H1 (cell line): Measurements from ENCODE around the gene MAGEA8. TPM values are rescaled to one million over a fixed set of nuclear protein-coding genes. Genes with fewer than 3 reads are reported as not detected.

Source experiments
- CTCF ChIA-PET: fragments of 300-600 bp; sonication (Branson Sonifier 250); formaldehyde crosslinking; loops from one replicate; lab custom pipeline; 2021; ENCODE audit not compliant: partially characterized antibody; lab: Charles Lee
- POLR2A ChIA-PET: fragments of 300-600 bp; sonication (Branson Sonifier 250); formaldehyde crosslinking; loops from one replicate; lab custom pipeline; 2021; ENCODE audit warnings: inconsistent platforms; ENCODE audit not compliant: partially characterized antibody; lab: Charles Lee
- DNase-seq, 2 experiments: peaks; one replicate each; pipeline versions ENCODE4 v3.0.0 to v3.0.0-alpha.2; 2010 to 2022; ENCODE audit warnings: low spot score in 2 of 2, low read depth in 1 of 2, mixed read lengths in 1 of 2
- FAIRE-seq: peaks from 2 replicates; lab custom pipeline; 2011; peaks lifted over from hg19 to GRCh38; lab: Jason Lieb, UNC
- H2AFZ ChIP-seq: 2 replicates; pipeline ENCODE4 v1.8.1; 2012; ENCODE audit warnings: low read length, inconsistent platforms
- H2AK5ac ChIP-seq: 2 replicates; pipeline ENCODE4 v1.6.1; 2013; ENCODE audit warnings: low read depth, low read length
- H2BK120ac ChIP-seq: replicated peaks from 2 replicates; pipeline ENCODE3; 2013; ENCODE audit warnings: low read depth, low read length, inconsistent platforms
- H2BK12ac ChIP-seq: 2 replicates; pipeline ENCODE4 v1.6.1; 2013; ENCODE audit warnings: low read depth, low read length
- H2BK15ac ChIP-seq: 2 replicates; pipeline ENCODE4 v1.6.1; 2013; ENCODE audit warnings: low read length
- H2BK20ac ChIP-seq: 2 replicates; pipeline ENCODE4 v1.6.1; 2013; ENCODE audit warnings: low read length
- H2BK5ac ChIP-seq: 2 replicates; pipeline ENCODE4 v1.6.1; 2013; ENCODE audit warnings: low read depth, low read length
- H3K14ac ChIP-seq: 2 replicates; pipeline ENCODE4 v1.6.1; 2013; ENCODE audit warnings: inconsistent platforms; ENCODE audit not compliant: insufficient read length
- H3K18ac ChIP-seq: 2 replicates; pipeline ENCODE4 v1.6.1; 2013; ENCODE audit warnings: low read length; ENCODE audit errors: extremely low read depth
- H3K23ac ChIP-seq: 2 replicates; pipeline ENCODE4 v1.6.1; 2013; ENCODE audit warnings: inconsistent platforms; ENCODE audit not compliant: insufficient read length
- H3K23me2 ChIP-seq: 2 replicates; pipeline ENCODE4 v1.6.1; 2013; ENCODE audit warnings: low read depth, low read length
- H3K27ac ChIP-seq: 2 replicates; pipeline ENCODE4 v1.6.1; 2011; ENCODE audit warnings: low read depth, low read length, inconsistent platforms
- H3K27me3 ChIP-seq, 4 experiments: replicated peaks in 1 of 4; 1 replicate in 1 of 4; 2 replicates in 3 of 4; pipeline versions ENCODE4 v1.6.1 to v1.8.1; 2011 to 2013; ENCODE audit warnings: low read length in 3 of 4, mild to moderate bottlenecking in 3 of 4, inconsistent platforms in 2 of 4, mixed read lengths in 2 of 4, moderate library complexity in 1 of 4; ENCODE audit not compliant: control insufficient read depth in 3 of 4, insufficient read depth in 3 of 4; ENCODE audit errors: extremely low read depth in 1 of 4
- H3K36me3 ChIP-seq, 4 experiments: 2 replicates each; pipeline versions ENCODE4 v1.6.1 to v1.8.1; 2011 to 2013; ENCODE audit warnings: mild to moderate bottlenecking in 4 of 4, low read length in 3 of 4, moderate library complexity in 2 of 4, control low read depth in 1 of 4, inconsistent platforms in 1 of 4; ENCODE audit not compliant: insufficient read depth in 4 of 4, control insufficient read depth in 2 of 4
- H3K4ac ChIP-seq: replicated peaks from 2 replicates; pipeline ENCODE3; 2013; ENCODE audit warnings: low read length, low read depth, mixed read lengths, inconsistent platforms; ENCODE audit not compliant: insufficient read length
- H3K4me1 ChIP-seq, 4 experiments: replicated peaks in 1 of 4; 1 replicate in 1 of 4; 2 replicates in 3 of 4; pipeline versions ENCODE4 v1.6.1 to v1.8.1; 2011 to 2013; ENCODE audit warnings: low read length in 3 of 4, inconsistent platforms in 2 of 4, mixed read lengths in 1 of 4; ENCODE audit not compliant: insufficient read depth in 4 of 4, control insufficient read depth in 3 of 4
- H3K4me2 ChIP-seq, 2 experiments: 2 replicates each; pipeline versions ENCODE4 v1.6.1 to v1.8.1; 2011 to 2013; ENCODE audit warnings: low read depth in 2 of 2, low read length in 2 of 2, control low read depth in 1 of 2, inconsistent platforms in 1 of 2, mild to moderate bottlenecking in 1 of 2; ENCODE audit not compliant: insufficient read depth in 1 of 2
- H3K4me3 ChIP-seq, 4 experiments: fragments of 200-600, 300-600 bp in 1 of 4; sonication (generic), shearing (Covaris generic), sonication (Bioruptor Twin) in 1 of 4; 2 replicates each; pipeline versions ENCODE4 v1.5.1 to v1.8.1; 2011 to 2016; ENCODE audit warnings: low read length in 4 of 4, low read depth in 3 of 4, control low read depth in 2 of 4, inconsistent platforms in 2 of 4, mild to moderate bottlenecking in 2 of 4, mixed read lengths in 1 of 4, moderate library complexity in 1 of 4; ENCODE audit not compliant: insufficient read depth in 2 of 4; ENCODE audit errors: extremely low read depth in 1 of 4
- H3K56ac ChIP-seq: replicated peaks from 2 replicates; pipeline ENCODE3; 2013; ENCODE audit warnings: low read depth, mild to moderate bottlenecking, mixed read lengths, low read length, inconsistent platforms; ENCODE audit not compliant: insufficient read length
- H3K79me1 ChIP-seq: 2 replicates; pipeline ENCODE4 v1.6.1; 2013; ENCODE audit warnings: low read depth, low read length, control low read depth
- H3K79me2 ChIP-seq, 2 experiments: 2 replicates each; pipeline versions ENCODE4 v1.6.1 to v1.8.1; 2012 to 2013; ENCODE audit warnings: low read length in 2 of 2, mild to moderate bottlenecking in 2 of 2, inconsistent platforms in 1 of 2; ENCODE audit not compliant: insufficient read depth in 2 of 2, control insufficient read depth in 1 of 2
- H3K9ac ChIP-seq, 4 experiments: replicated peaks in 1 of 4; 1 replicate in 1 of 4; 2 replicates in 3 of 4; pipeline versions ENCODE4 v1.6.1 to v1.8.1; 2011 to 2013; ENCODE audit warnings: low read depth in 3 of 4, low read length in 3 of 4, control low read depth in 2 of 4, mild to moderate bottlenecking in 2 of 4, moderate library complexity in 2 of 4, inconsistent platforms in 1 of 4; ENCODE audit errors: extremely low read depth in 1 of 4
- H3K9me3 ChIP-seq, 2 experiments: 2 replicates each; pipeline versions ENCODE4 v1.6.1 to v1.8.1; 2012 to 2013; ENCODE audit warnings: mild to moderate bottlenecking in 2 of 2, moderate library complexity in 2 of 2, control low read depth in 1 of 2, inconsistent platforms in 1 of 2, low read depth in 1 of 2, low read length in 1 of 2, mixed read lengths in 1 of 2; ENCODE audit not compliant: insufficient read depth in 2 of 2
- H4K20me1 ChIP-seq, 2 experiments: replicated peaks in 1 of 2; 2 replicates each; pipeline versions ENCODE3 to v1.8.1; 2011 to 2013; ENCODE audit warnings: inconsistent platforms in 2 of 2, low read length in 2 of 2, mild to moderate bottlenecking in 1 of 2; ENCODE audit not compliant: insufficient read depth in 2 of 2, control insufficient read depth in 1 of 2
- H4K5ac ChIP-seq: 2 replicates; pipeline ENCODE4 v1.6.1; 2013; ENCODE audit warnings: low read length, low read depth, mixed read lengths, inconsistent platforms; ENCODE audit not compliant: insufficient read length
- H4K8ac ChIP-seq: 2 replicates; pipeline ENCODE4 v1.8.0; 2013; ENCODE audit warnings: mild to moderate bottlenecking, moderate library complexity, low read length, inconsistent platforms; ENCODE audit not compliant: insufficient read depth; ENCODE audit errors: extremely low read depth
- H4K91ac ChIP-seq: replicated peaks from 2 replicates; pipeline ENCODE3; 2013; ENCODE audit warnings: low read length, mixed read lengths, inconsistent platforms; ENCODE audit not compliant: insufficient read length
- ATF2 ChIP-seq: IDR thresholded peaks from 2 replicates; pipeline ENCODE4 v1.6.1; 2012; ENCODE audit warnings: low read length, inconsistent platforms
- BCL11A ChIP-seq, 2 experiments: IDR thresholded peaks; one replicate each; pipeline ENCODE4 v1.6.1; 2011; ENCODE audit warnings: low read depth in 2 of 2, low read length in 2 of 2, mild to moderate bottlenecking in 2 of 2
- CBX8 ChIP-seq: fragments of 300-800, 300-1000 bp; sonication (generic); IDR thresholded peaks from 2 replicates; pipeline ENCODE4 v1.7.1; 2016; ENCODE audit warnings: low read depth, low read length, borderline replicate concordance
- CTBP2 ChIP-seq: IDR thresholded peaks from 2 replicates; pipeline ENCODE4 v1.7.0; 2011; ENCODE audit warnings: borderline replicate concordance, mild to moderate bottlenecking, moderate library complexity, mixed read lengths, low read length; ENCODE audit not compliant: insufficient read depth, insufficient read length
- EZH2 ChIP-seq: fragments of 200-600 bp; sonication (generic); IDR thresholded peaks from 2 replicates; pipeline ENCODE4 v1.7.1; 2012; ENCODE audit warnings: low read depth, mild to moderate bottlenecking, moderate library complexity, low read length, inconsistent platforms; ENCODE audit not compliant: severe bottlenecking
- MAX ChIP-seq: IDR thresholded peaks from 2 replicates; pipeline ENCODE4 v1.6.1; 2012; ENCODE audit warnings: inconsistent platforms
- RXRA ChIP-seq: IDR thresholded peaks from 2 replicates; pipeline ENCODE4 v1.6.1; 2011; ENCODE audit warnings: low read depth, mild to moderate bottlenecking, low read length, moderate library complexity; ENCODE audit not compliant: insufficient read depth
- SP1 ChIP-seq: IDR thresholded peaks from 2 replicates; pipeline ENCODE4 v1.6.1; 2011; ENCODE audit warnings: low read depth, low read length
- TEAD4 ChIP-seq: IDR thresholded peaks from 2 replicates; pipeline ENCODE4 v1.6.1; 2012; ENCODE audit warnings: low read depth, low read length, inconsistent platforms, mixed read lengths
- USF2 ChIP-seq: IDR thresholded peaks from 2 replicates; pipeline ENCODE4 v1.6.1; 2011; ENCODE audit warnings: low read length, improper control_type of control experiment
- YY1 ChIP-seq: IDR thresholded peaks from 2 replicates; pipeline ENCODE4 v1.6.1; 2011; ENCODE audit warnings: low read depth, mild to moderate bottlenecking, low read length
- WGBS, 2 experiments: shearing (Covaris generic) in 1 of 2; methylation state at CpG; one replicate each; pipeline versions ENCODE4 v1.1.6 to v1.1.7; 2013 to 2015; ENCODE audit warnings: low lambda C conversion rate in 2 of 2, mixed read lengths in 2 of 2, inconsistent platforms in 1 of 2, low coverage in 1 of 2, missing lambda C conversion rate in 1 of 2; ENCODE audit not compliant: insufficient replicate concordance in 2 of 2, insufficient coverage in 1 of 2, insufficient read length in 1 of 2; ENCODE audit errors: extremely low coverage in 1 of 2, missing lambda C conversion rate in 1 of 2; 5-methylcytosine and 5-hydroxymethylcytosine counted together
- polyA plus RNA-seq, 7 experiments: library from polyadenylated mRNA; depleted of rRNA in 3 of 7; stranded (reverse) in 5 of 7; unstranded in 2 of 7; fragments of >200 nt in 5 of 7; fragments of 200-250 nt in 2 of 7; gene quantifications; 1 replicate in 5 of 7; 2 replicates in 1 of 7; 4 replicates in 1 of 7; pipeline versions ENCODE4 v1.2.1 to v1.2.3, GENCODE V29; 2011 to 2013; ENCODE audit warnings: missing spikeins in 2 of 7, mixed read lengths in 2 of 7
- total RNA-seq: library from RNA; stranded (reverse); fragmentation: NEBNext Ultra II Directional; extraction: Animal tissue kit (Norgen Biotek cat#: 25700); gene quantifications from 2 replicates; pipeline ENCODE4 v1.2.1, GENCODE V29; 2021

MAGEA8 gene
- total and polyA plus RNA-seq, 2 of the 8 experiments (the other 6 are each of a cell fraction or from before 2014, with no cell fraction given), result not detected

GRCh38 chrX:149848855-149849254 is 32.1 kb upstream of the MAGEA8 start:
- Histone ChIP-seq H2AK5ac (no peak overlapping the region), H3K27me3 (no peaks in the 10 kb centered on the region), H4K20me1 (no peaks in the 10 kb centered on the region), H2BK120ac (no peak overlapping the region), H2AFZ (no peak overlapping the region), H2BK20ac (no peak overlapping the region), H4K8ac (no peak overlapping the region), H3K27ac (no peak overlapping the region), H3K36me3 (no peaks in the 10 kb centered on the region), H3K14ac (no peak overlapping the region), H3K79me2 (no peaks in the 10 kb centered on the region), H3K4me2 (no peak overlapping the region), H2BK12ac (no peak overlapping the region), H2BK5ac (no peak overlapping the region), H3K4ac (no peak overlapping the region), H3K56ac (no peak overlapping the region), H3K18ac (no peak overlapping the region), H2BK15ac (no peak overlapping the region), H3K9me3 (no peaks in the 10 kb centered on the region), H3K4me1 (peaks cover 0 to 2% (median 0%) of the 10 kb centered on the region in 4 experiments; a peak in 1 of 7 replicates), H4K5ac (no peak overlapping the region), H4K91ac (no peak overlapping the region), H3K9ac (no peak overlapping the region), H3K23ac (no peak overlapping the region), H3K79me1 (no peaks in the 10 kb centered on the region), H3K23me2 (no peaks in the 10 kb centered on the region), H3K4me3 (no peak overlapping the region)
- ChIA-PET CTCF (interaction anchor here (1.8 kb wide), 1 partner anchor 14 kb away, joined by 8 read pairs; no protein-coding TSS in a partner anchor), POLR2A (no interaction called here)
- 86% methylated on average over 3 of the region's 3 CpGs; no CpG with 5 or more reads in 1 of the 2 experiments for WGBS, 2 experiments
- no peak for DNase-seq
- FAIRE-seq, result no peak
- TF ChIP-seq EZH2 (no peak), TEAD4 (no peak), CTBP2 (no peak), YY1 (no peak), ATF2 (no peak), CBX8 (no peak), USF2 (no peak), SP1 (no peak), BCL11A (IDR thresholded peaks at IDR 0.05; ENCODE audit: low read depth in 2 of 2, low read length in 2 of 2) (no peak), RXRA (no peak), MAX (no peak)
